Subcutaneous abdominal adipose tissue (tissue), 5 donors: Measurements from ENCODE around the gene POLH.
"Not testable (repeated sequence)": the region's sequence is repeated elsewhere in the genome, so short reads cannot be mapped to it uniquely, and the experiment has no call there.

Experiments used
- H3K27ac ChIP-seq: one replicate; pipeline ENCODE4 v1.7.0; 2013; ENCODE audit warnings: low read depth, mild to moderate bottlenecking, inconsistent platforms, low read length, moderate library complexity
- H3K27me3 ChIP-seq, 5 donors: one replicate each; pipeline ENCODE4 v1.7.0; 2013; ENCODE audit warnings: low read length in 5 of 5, inconsistent platforms in 1 of 5; ENCODE audit not compliant: control insufficient read depth in 5 of 5, insufficient read depth in 4 of 5
- H3K36me3 ChIP-seq, 5 donors: one replicate each; pipeline ENCODE4 v1.7.0; 2013; ENCODE audit warnings: low read length in 5 of 5; ENCODE audit not compliant: control insufficient read depth in 5 of 5, insufficient read depth in 5 of 5
- H3K4me1 ChIP-seq, 5 donors: one replicate each; pipeline ENCODE4 v1.7.0; 2013; ENCODE audit warnings: low read length in 5 of 5, mild to moderate bottlenecking in 3 of 5, moderate library complexity in 1 of 5; ENCODE audit not compliant: control insufficient read depth in 5 of 5, insufficient read depth in 5 of 5
- H3K4me3 ChIP-seq, 5 donors: one replicate each; pipeline ENCODE4 v1.7.0; 2013; ENCODE audit warnings: low read length in 5 of 5, low read depth in 1 of 5
- H3K9ac ChIP-seq, 5 donors: one replicate each; pipeline ENCODE4 v1.7.0; 2013; ENCODE audit warnings: low read length in 5 of 5, mild to moderate bottlenecking in 4 of 5, moderate library complexity in 3 of 5
- H3K9me3 ChIP-seq, 5 donors: one replicate each; pipeline ENCODE4 v1.7.0; 2013; ENCODE audit warnings: low read length in 5 of 5; ENCODE audit not compliant: control insufficient read depth in 5 of 5
- donor health status: healthy.
- donor health status: healthy.
- donor health status: healthy.
- donor health status: healthy.
- donor health status: healthy.

POLH gene

GRCh38 chr6:43629104-43629504, 53.1 kb downstream of the POLH start, which contains the start of gene GTPBP2:
Gene GTPBP2 (minus strand): TSS chr6:43629264. CDS start chr6:43629162, 102 bp downstream.
- H3K27me3 ChIP-seq = peaks cover 0 to 4% (median 0%) of the 10 kb centered on the region in 5 donors

GRCh38 chr6:43629505-43630300, 53.7 kb downstream of the POLH start:
- peaks cover 0 to 19% (median 17%) of the 10 kb centered on the region in 5 donors for H3K36me3 ChIP-seq
- peak overlapping the region; percentile 99 for H3K27ac ChIP-seq
- H3K4me3 ChIP-seq = peak overlapping the region; percentile 74 to 96 (median 86)
- peaks cover 20 to 42% (median 38%) of the 10 kb centered on the region in 5 donors for H3K4me1 ChIP-seq
- H3K9ac ChIP-seq = peak overlapping the region; percentile 64 to 98 (median 89)
- peaks cover 0 to 4% (median 0%) of the 10 kb centered on the region in 5 donors for H3K27me3 ChIP-seq
- H3K9me3 ChIP-seq = no peaks in the 10 kb centered on the region

More at GRCh38 chr6:43629104-43629504, 53.1 kb downstream of the POLH start, which contains the start of gene GTPBP2:
- H3K4me3 ChIP-seq = peak within 1 kb of the TSS; percentile 90 to 97 (median 96)
- peaks cover 0 to 25% (median 23%) of the 10 kb centered on the region in 5 donors for H3K36me3 ChIP-seq
- peak within 1 kb of the TSS; percentile 99 for H3K27ac ChIP-seq
- no peaks in the 10 kb centered on the region for H3K9me3 ChIP-seq
- H3K4me1 ChIP-seq = peaks cover 20 to 42% (median 38%) of the 10 kb centered on the region in 5 donors
- H3K9ac ChIP-seq = peak within 1 kb of the TSS; percentile 92 to 100 (median 98)

- H3K4me1 ChIP-seq = peaks cover 20 to 49% (median 43%) of the 10 kb centered on the region in 5 donors
- peaks cover 0 to 4% (median 0%) of the 10 kb centered on the region in 5 donors for H3K27me3 ChIP-seq
- H3K27ac ChIP-seq = peak overlapping the region; percentile 99
- no peaks in the 10 kb centered on the region for H3K9me3 ChIP-seq
- no peak overlapping the region for H3K4me3 ChIP-seq
- H3K9ac ChIP-seq = no peak overlapping the region
- H3K36me3 ChIP-seq = peaks cover 0 to 5% (median 3%) of the 10 kb centered on the region in 5 donors
Observed at GRCh38 chr6:43630980-43631619, 55.1 kb downstream of the POLH start.

- H3K36me3 ChIP-seq, H3K9me3 ChIP-seq, H3K27ac ChIP-seq, H3K27me3 ChIP-seq, H3K4me3 ChIP-seq, H3K9ac ChIP-seq: not testable (repeated sequence)
- peaks cover 16 to 48% (median 44%) of the 10 kb centered on the region in 5 donors for H3K4me1 ChIP-seq
Observed at GRCh38 chr6:43633002-43633401, 57.0 kb downstream of the POLH start.

GRCh38 chr6:43634702-43635303, 58.8 kb downstream of the POLH start:
- Histone ChIP-seq H3K27me3 (no peaks in the 10 kb centered on the region), H3K9me3 (no peaks in the 10 kb centered on the region), H3K4me1 (peaks cover 9 to 40% (median 35%) of the 10 kb centered on the region in 5 donors), H3K27ac (no peak overlapping the region), H3K9ac (no peak overlapping the region), H3K36me3 (peaks cover 4 to 9% (median 8%) of the 10 kb centered on the region in 5 donors), H3K4me3 (peak overlapping the region in 2 of 5 donors; percentile 89 to 99)

- Histone ChIP-seq H3K4me3 (peak within 1 kb of the TSS; percentile 89 to 99 (median 98)), H3K27me3 (no peaks in the 10 kb centered on the region), H3K9ac (peak within 1 kb of the TSS; percentile 91 to 98 (median 92)), H3K9me3 (no peaks in the 10 kb centered on the region), H3K36me3 (peaks cover 8 to 17% (median 17%) of the 10 kb centered on the region in 5 donors), H3K27ac (peak within 1 kb of the TSS; percentile 85), H3K4me1 (peaks cover 4 to 33% (median 29%) of the 10 kb centered on the region in 5 donors)
Observed at GRCh38 chr6:43635387-43636307, 59.7 kb downstream of the POLH start, which contains the start of gene MAD2L1BP. Gene MAD2L1BP (plus strand): TSS chr6:43635840. CDS start chr6:43635876, 36 bp downstream.

- no peaks in the 10 kb centered on the region for H3K9me3 ChIP-seq
- H3K27ac ChIP-seq = peak overlapping the region; percentile 85
- H3K4me1 ChIP-seq = peaks cover 4 to 33% (median 26%) of the 10 kb centered on the region in 5 donors
- peak overlapping the region; percentile 91 to 98 (median 92) for H3K9ac ChIP-seq
- peaks cover 9 to 23% (median 17%) of the 10 kb centered on the region in 5 donors for H3K36me3 ChIP-seq
- H3K27me3 ChIP-seq = no peaks in the 10 kb centered on the region
- peak overlapping the region; percentile 89 to 99 (median 98) for H3K4me3 ChIP-seq
Observed at GRCh38 chr6:43636308-43636659, 60.3 kb downstream of the POLH start.

GRCh38 chr6:43639984-43640800, 64.2 kb downstream of the POLH start:
- H3K36me3 ChIP-seq = peaks cover 11 to 34% (median 22%) of the 10 kb centered on the region in 5 donors
- no peaks in the 10 kb centered on the region for H3K27me3 ChIP-seq
- H3K9me3 ChIP-seq = no peaks in the 10 kb centered on the region
- H3K27ac ChIP-seq = no peak overlapping the region
- H3K9ac ChIP-seq = no peak overlapping the region
- no peak overlapping the region for H3K4me3 ChIP-seq
- peaks cover 4 to 38% (median 31%) of the 10 kb centered on the region in 5 donors for H3K4me1 ChIP-seq
